B cell (primary cell): ENCODE data around the gene XPO1. TPM values are rescaled to one million over a fixed set of nuclear protein-coding genes. Genes with fewer than 3 reads are reported as not detected.

ENCODE experiments used
- ATAC-seq: fragments of 200-7000 bp; cut with Tn5 transposase; one replicate; pipeline ENCODE4 v1.10.0; 2021; ENCODE audit warnings: low read depth, mild to moderate bottlenecking, moderate number of reproducible peaks, moderate library complexity
- CTCF ChIA-PET: fragments of 350-600 bp; sonication (Branson Sonifier 250); formaldehyde crosslinking; loops from one replicate; lab custom pipeline; 2021; ENCODE audit warnings: antibody characterized with exemption, inconsistent platforms; lab: Charles Lee
- POLR2A ChIA-PET: fragments of 350-600 bp; sonication (Branson Sonifier 250); formaldehyde crosslinking; loops from one replicate; lab custom pipeline; 2021; ENCODE audit warnings: antibody characterized with exemption; lab: Charles Lee
- DNase-seq: peaks from one replicate; pipeline ENCODE4 v3.0.0; 2013
- H2AFZ ChIP-seq: 2 replicates; pipeline ENCODE4 v1.6.1; 2012; ENCODE audit warnings: mild to moderate bottlenecking, low read depth, low read length; ENCODE audit not compliant: insufficient read depth, poor library complexity, severe bottlenecking
- H3K27ac ChIP-seq, 2 donors: 1 replicate in 1 of 2; 2 replicates in 1 of 2; pipeline ENCODE4 v1.5.1; 2012 to 2013; ENCODE audit warnings: low read length in 2 of 2, mild to moderate bottlenecking in 2 of 2, moderate library complexity in 1 of 2
- H3K27me3 ChIP-seq, 4 experiments: fragments of 200-600 bp in 1 of 4; sonication (generic) in 1 of 4; replicated peaks in 1 of 4; 1 replicate in 2 of 4; 2 replicates in 2 of 4; pipeline versions ENCODE4 v1.6.1 to v1.7.0; 2013 to 2016; ENCODE audit warnings: low read length in 3 of 4, mild to moderate bottlenecking in 2 of 4, mixed read lengths in 1 of 4, moderate library complexity in 1 of 4; ENCODE audit not compliant: insufficient read depth in 4 of 4, control insufficient read depth in 3 of 4; ENCODE audit errors: control extremely low read depth in 1 of 4
- H3K36me3 ChIP-seq, 2 experiments: replicated peaks in 1 of 2; 1 replicate in 1 of 2; 2 replicates in 1 of 2; pipeline versions ENCODE4 v1.6.1 to v1.7.1; 2013; ENCODE audit warnings: low read length in 1 of 2; ENCODE audit not compliant: insufficient read depth in 2 of 2, control insufficient read depth in 1 of 2; ENCODE audit errors: control extremely low read depth in 1 of 2, extremely low read depth in 1 of 2
- H3K4me1 ChIP-seq, 2 donors: fragments of 200-600 bp in 1 of 2; sonication (generic) in 1 of 2; 1 replicate in 1 of 2; 2 replicates in 1 of 2; pipeline versions ENCODE4 v1.5.1 to v1.6.1; 2013 to 2017; ENCODE audit warnings: low read length in 2 of 2; ENCODE audit not compliant: control insufficient read depth in 2 of 2, insufficient read depth in 2 of 2
- H3K4me2 ChIP-seq: replicated peaks from 2 replicates; pipeline ENCODE3; 2012; ENCODE audit warnings: mild to moderate bottlenecking, low read depth, low read length; ENCODE audit not compliant: poor library complexity, severe bottlenecking
- H3K4me3 ChIP-seq, 5 experiments: fragments of 200-600 bp in 1 of 5; sonication (generic) in 1 of 5; 1 replicate in 3 of 5; 2 replicates in 2 of 5; pipeline versions ENCODE4 v1.5.1 to v1.7.0; 2011 to 2016; ENCODE audit warnings: low read length in 4 of 5, mild to moderate bottlenecking in 4 of 5, low read depth in 2 of 5, control low read depth in 1 of 5, moderate library complexity in 1 of 5; ENCODE audit not compliant: insufficient read depth in 1 of 5; ENCODE audit errors: control extremely low read depth in 1 of 5, extremely low read depth in 1 of 5
- H3K79me2 ChIP-seq: fragments of 200-600 bp; sonication (generic); one replicate; pipeline ENCODE4 v1.6.0; 2016; ENCODE audit warnings: low read length; ENCODE audit not compliant: control insufficient read depth, insufficient read depth
- H3K9ac ChIP-seq: fragments of 200-600 bp; sonication (generic); 2 replicates; pipeline ENCODE4 v1.6.1; 2017; ENCODE audit warnings: mild to moderate bottlenecking, low read length, moderate library complexity
- H3K9me3 ChIP-seq, 3 donors: one replicate each; pipeline versions ENCODE4 v1.6.1 to v1.7.1; 2013; ENCODE audit warnings: low read length in 2 of 3; ENCODE audit not compliant: control insufficient read depth in 2 of 3, insufficient read depth in 1 of 3; ENCODE audit errors: control extremely low read depth in 1 of 3
- H4K20me1 ChIP-seq: 2 replicates; pipeline ENCODE4 v1.6.0; 2012; ENCODE audit warnings: mild to moderate bottlenecking, low read length; ENCODE audit not compliant: insufficient read depth, control insufficient read depth, poor library complexity, severe bottlenecking
- H3K27ac Mint-ChIP-seq: one replicate; pipeline ENCODE4 v1.8.0; 2021; ENCODE audit warnings: mixed read lengths
- H3K27me3 Mint-ChIP-seq: one replicate; pipeline ENCODE4 v1.8.0; 2021; ENCODE audit warnings: mixed read lengths
- H3K4me1 Mint-ChIP-seq: one replicate; pipeline ENCODE4 v1.8.0; 2021; ENCODE audit warnings: mixed read lengths
- H3K4me3 Mint-ChIP-seq: one replicate; pipeline ENCODE4 v1.8.0; 2021; ENCODE audit warnings: mixed read lengths
- H3K9me3 Mint-ChIP-seq: one replicate; pipeline ENCODE4 v1.8.0; 2022; ENCODE audit warnings: mixed read lengths; ENCODE audit not compliant: insufficient read depth
- CTCF ChIP-seq: fragments of 200-600 bp; IDR thresholded peaks from one replicate; pipeline ENCODE4 v1.8.0; 2022; ENCODE audit warnings: antibody characterized with exemption, mild to moderate bottlenecking
- EZH2 ChIP-seq: IDR thresholded peaks from 2 replicates; pipeline ENCODE4 v1.6.1; 2012; ENCODE audit warnings: borderline replicate concordance, low read depth, mild to moderate bottlenecking, moderate library complexity, low read length; ENCODE audit not compliant: insufficient read depth, poor library complexity, severe bottlenecking
- WGBS: methylation state at CpG from one replicate; pipeline ENCODE4 v1.1.5; 2013; ENCODE audit warnings: missing lambda C conversion rate; ENCODE audit not compliant: insufficient coverage; 5-methylcytosine and 5-hydroxymethylcytosine counted together
- intact Hi-C: fragments of 100-400 bp; cut with micrococcal nuclease; formaldehyde crosslinking; loops from one replicate; pipeline ENCODE4 v1.10.0; 2022
- polyA plus RNA-seq: library from polyadenylated mRNA; depleted of rRNA; stranded (reverse); fragments of >200 nt; gene quantifications from 2 replicates; pipeline ENCODE4 v1.2.3, GENCODE V29; 2012
- total RNA-seq, 2 donors: library from RNA; stranded (reverse); fragments of 120-200 nt in 1 of 2; gene quantifications; 1 replicate in 1 of 2; 2 replicates in 1 of 2; pipeline versions ENCODE4 v1.2.3 to v1.2.4, GENCODE V29; 2013 to 2022

The XPO1 gene
- total and polyA plus RNA-seq, 2 donors (not counting 1 experiment from before 2014, with no cell fraction given) = 43.8 to 208 TPM

DNA sequence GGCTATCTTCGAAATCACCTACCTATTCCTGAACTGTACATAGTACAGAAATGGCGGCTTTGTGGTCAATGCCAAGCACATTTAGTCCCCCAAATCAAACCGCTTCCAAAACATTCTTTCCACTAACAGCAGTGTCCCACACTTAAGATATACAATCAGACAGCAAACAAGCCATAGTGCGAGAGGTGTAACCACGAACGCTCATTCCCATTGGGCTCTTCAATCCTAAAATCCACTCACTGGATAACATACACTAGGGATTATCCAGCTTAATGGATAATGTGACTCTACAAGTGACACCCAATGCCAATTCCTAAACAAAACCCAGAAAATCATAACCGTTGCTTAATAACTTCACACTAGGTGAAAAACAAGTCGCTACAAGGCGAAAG is 2.0 kb downstream of the XPO1 start:
- intact Hi-C loops = loop anchor here (2.0 to 10.0 kb wide), 9 partner anchors 34 to 661 kb away; partner anchors contain the start of genes B3GNT2, CCT4, COMMD1 and PEX13
- no peaks in the 10 kb centered on the region for H3K27me3 ChIP-seq
- H3K4me3 ChIP-seq = peak overlapping the region; percentile 71 to 88 (median 81)
- peak overlapping the region; percentile 99 for H3K4me3 Mint-ChIP-seq
- H3K27ac ChIP-seq = peak overlapping the region; percentile 37 to 99
- H4K20me1 ChIP-seq = peaks cover 37% of the 10 kb centered on the region
- no peaks in the 10 kb centered on the region for H3K9me3 Mint-ChIP-seq
- 3% methylated on average over 9 of the region's 9 CpGs for WGBS
- peak overlapping the region; percentile 97 for H3K27ac Mint-ChIP-seq
- CTCF ChIA-PET = interaction anchor here (1.4 kb wide), 1 partner anchor 80 kb away, joined by 4 read pairs; no protein-coding TSS in a partner anchor
- no peaks in the 10 kb centered on the region for H3K27me3 Mint-ChIP-seq
- peaks cover 72% of the 10 kb centered on the region for H3K79me2 ChIP-seq
- peak overlapping the region; percentile 57 for H2AFZ ChIP-seq
- H3K4me1 Mint-ChIP-seq = peaks cover 41% of the 10 kb centered on the region
- POLR2A ChIA-PET = interaction anchor here (0.8 kb wide), 1 partner anchor 120 kb away, joined by 3 read pairs; no protein-coding TSS in a partner anchor
- peak overlapping the region; percentile 86 for H3K9ac ChIP-seq
- H3K4me2 ChIP-seq = peak overlapping the region; percentile 89
- TF ChIP-seq CTCF = no peak
- no peak for TF ChIP-seq EZH2
- peaks cover 22 to 30% of the 10 kb centered on the region in 2 donors for H3K4me1 ChIP-seq
- H3K9me3 ChIP-seq = no peaks in the 10 kb centered on the region
- peaks cover 4 to 13% of the 10 kb centered on the region in 2 experiments for H3K36me3 ChIP-seq
- ATAC-seq (no peak), DNase-seq (no peak)

DNA sequence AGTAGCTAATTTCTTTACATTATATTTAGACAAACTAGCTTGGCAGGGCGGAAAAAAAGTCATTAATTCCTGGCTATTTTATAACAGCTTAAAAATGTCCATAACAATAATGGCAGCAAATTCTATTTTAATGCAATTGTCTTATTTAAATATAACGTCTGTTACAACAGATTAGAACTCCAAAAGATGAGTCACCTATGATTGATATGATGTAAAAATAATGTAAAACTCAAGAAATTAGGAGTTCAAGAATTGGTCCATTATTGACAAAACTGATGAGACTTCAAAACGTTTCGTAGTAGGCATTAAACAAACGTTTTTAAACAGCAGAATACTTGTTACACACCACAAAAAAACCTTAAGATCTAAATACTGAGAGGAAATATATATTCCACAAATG is 2.7 kb downstream of the XPO1 start:
- Mint-ChIP-seq H3K4me1 (peaks cover 45% of the 10 kb centered on the region), H3K27ac (no peak overlapping the region), H3K4me3 (peak overlapping the region; percentile 99), H3K9me3 (no peaks in the 10 kb centered on the region), H3K27me3 (no peaks in the 10 kb centered on the region)
- ChIA-PET POLR2A (no interaction called here), CTCF (interaction anchor here (0.8 to 1.4 kb wide), 7 partner anchors 10 to 117 kb away, joined by 3 to 4 read pairs (median 3); no protein-coding TSS in a partner anchor)
- intact Hi-C loops = loop anchor here (5.0 to 10.0 kb wide), 8 partner anchors 33 to 662 kb away; partner anchors contain the start of genes B3GNT2, CCT4, COMMD1 and PEX13
- Histone ChIP-seq H4K20me1 (peaks cover 45% of the 10 kb centered on the region), H3K4me3 (peak overlapping the region in 3 of 5 experiments; percentile 73 to 88 (median 81)), H2AFZ (peak overlapping the region; percentile 57), H3K9ac (peak overlapping the region; percentile 86), H3K79me2 (peaks cover 77% of the 10 kb centered on the region), H3K9me3 (no peaks in the 10 kb centered on the region), H3K4me2 (peak overlapping the region; percentile 89), H3K27me3 (no peaks in the 10 kb centered on the region), H3K27ac (peak overlapping the region in 1 of 2 donors; percentile 99), H3K36me3 (peaks cover 4 to 19% of the 10 kb centered on the region in 2 experiments), H3K4me1 (peaks cover 22 to 34% of the 10 kb centered on the region in 2 donors)
- WGBS = no CpG with 5 or more reads among the region's 5 CpGs
- DNase-seq (no peak), ATAC-seq (no peak)
- TF ChIP-seq CTCF (no peak), EZH2 (no peak)
